Activated naive CD4-positive, alpha-beta T cell treated with anti-CD3 and anti-CD28 coated beads, Interleukin-2, amount 50 U/mL, for 72 hours (primary cell): Measurements from ENCODE around the gene RP2. TPM values are rescaled to one million over a fixed set of nuclear protein-coding genes. Genes with fewer than 3 reads are reported as not detected.
A peak's percentile ranks its signal among the peaks of the same experiment; 100 is the strongest.

ENCODE experiments used
- ATAC-seq, 2 donors: fragments of 150-1000 bp; cut with Tn5 transposase; 2 replicates each; pipeline ENCODE4 v1.10.0; 2021; ENCODE audit warnings: mild to moderate bottlenecking in 2 of 2, moderate library complexity in 2 of 2
- DNase-seq, 2 donors: peaks; one replicate each; pipeline ENCODE4 v3.0.0; 2021 to 2022; ENCODE audit warnings: low spot score in 2 of 2
- H3K27ac Mint-ChIP-seq, 2 donors: one replicate each; pipeline ENCODE4 v1.8.0; 2022; ENCODE audit warnings: mild to moderate bottlenecking in 2 of 2, mixed read lengths in 2 of 2
- H3K36me3 Mint-ChIP-seq, 2 donors: one replicate each; pipeline ENCODE4 v1.8.0; 2022; ENCODE audit warnings: mixed read lengths in 2 of 2
- H3K9me3 Mint-ChIP-seq, 2 donors: one replicate each; pipeline ENCODE4 v1.8.0; 2022; ENCODE audit warnings: mixed read lengths in 2 of 2
- total RNA-seq, 2 donors: library from RNA; stranded (reverse); gene quantifications; one replicate each; pipeline ENCODE4 v1.2.3, GENCODE V29; 2022

RP2 gene
- 1 to 10 TPM; 5.2 to 6.6 TPM for total RNA-seq

DNA sequence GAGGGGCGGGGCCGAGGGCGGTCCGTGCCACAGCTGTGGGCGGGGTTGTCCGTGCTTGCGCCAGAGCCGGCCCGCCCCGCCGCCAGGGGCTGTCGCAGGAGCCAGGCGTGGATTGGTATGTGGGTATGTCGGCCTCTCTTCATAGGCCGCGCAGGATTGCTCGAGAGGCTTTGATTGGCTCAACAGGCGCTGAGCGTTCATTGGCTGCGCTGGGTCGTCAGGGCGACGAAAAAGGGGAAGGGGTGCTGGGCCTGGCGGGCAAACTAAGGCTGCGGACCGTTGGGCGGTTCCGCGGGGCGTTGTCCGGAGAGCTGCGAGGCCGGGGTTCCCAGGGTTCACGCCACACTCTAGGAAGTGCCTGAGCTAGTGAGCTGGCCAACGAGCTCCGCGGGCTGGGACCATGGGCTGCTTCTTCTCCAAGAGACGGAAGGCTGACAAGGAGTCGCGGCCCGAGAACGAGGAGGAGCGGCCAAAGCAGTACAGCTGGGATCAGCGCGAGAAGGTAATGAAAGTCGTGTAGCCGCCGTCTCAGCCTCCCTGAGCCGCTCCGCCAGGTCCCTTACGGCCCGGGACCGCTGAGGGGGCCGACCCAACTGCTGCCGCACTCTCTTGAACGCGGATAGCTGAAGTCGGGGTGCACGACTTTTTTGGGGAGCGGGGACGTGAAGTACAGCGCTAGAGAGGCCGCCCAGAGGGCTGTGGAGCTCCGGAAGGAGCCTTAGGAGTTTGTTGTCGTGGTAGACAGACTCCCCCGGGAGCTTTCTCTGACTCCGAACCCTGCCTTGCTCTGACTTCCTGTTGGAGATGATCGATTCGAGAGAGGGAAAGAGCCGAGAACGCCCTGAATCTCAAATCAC is at the start of gene RP2:
RP2 (plus strand) TSS at position 343 of the 857 bp plus-strand sequence; CDS start at position 401, 58 bp downstream.
- DNase-seq = peak; percentile 83 to 88
- H3K9me3 Mint-ChIP-seq = no peaks in the 10 kb centered on the region
- ATAC-seq = peak; percentile 96 to 97
- peaks cover 0 to 4% of the 10 kb centered on the region in 2 donors for H3K36me3 Mint-ChIP-seq
- peak within 1 kb of the TSS; percentile 95 to 97 for H3K27ac Mint-ChIP-seq

DNA sequence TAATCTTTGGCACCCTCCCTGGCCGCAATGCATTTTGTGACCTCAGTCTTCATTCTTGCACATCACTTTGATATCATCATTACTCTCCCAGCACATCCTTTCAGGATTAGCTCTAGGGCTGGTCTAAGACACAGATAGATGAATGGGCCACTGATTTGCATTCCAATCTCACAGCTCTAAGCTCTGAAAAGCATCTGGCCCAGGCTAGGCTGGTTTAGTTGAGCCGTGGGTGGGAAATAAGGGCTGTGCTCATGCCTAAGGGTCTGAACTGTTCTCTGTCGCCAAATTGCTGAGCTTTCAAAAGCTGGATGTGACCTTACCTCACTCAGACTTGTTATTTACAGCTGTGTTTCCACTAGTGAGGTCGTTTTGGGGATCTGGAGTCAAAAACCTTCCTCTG is 47.9 kb upstream of the RP2 start:
- Mint-ChIP-seq H3K27ac (no peak overlapping the region), H3K9me3 (no peaks in the 10 kb centered on the region), H3K36me3 (no peaks in the 10 kb centered on the region)
- DNase-seq (no peak), ATAC-seq (no peak)

DNA sequence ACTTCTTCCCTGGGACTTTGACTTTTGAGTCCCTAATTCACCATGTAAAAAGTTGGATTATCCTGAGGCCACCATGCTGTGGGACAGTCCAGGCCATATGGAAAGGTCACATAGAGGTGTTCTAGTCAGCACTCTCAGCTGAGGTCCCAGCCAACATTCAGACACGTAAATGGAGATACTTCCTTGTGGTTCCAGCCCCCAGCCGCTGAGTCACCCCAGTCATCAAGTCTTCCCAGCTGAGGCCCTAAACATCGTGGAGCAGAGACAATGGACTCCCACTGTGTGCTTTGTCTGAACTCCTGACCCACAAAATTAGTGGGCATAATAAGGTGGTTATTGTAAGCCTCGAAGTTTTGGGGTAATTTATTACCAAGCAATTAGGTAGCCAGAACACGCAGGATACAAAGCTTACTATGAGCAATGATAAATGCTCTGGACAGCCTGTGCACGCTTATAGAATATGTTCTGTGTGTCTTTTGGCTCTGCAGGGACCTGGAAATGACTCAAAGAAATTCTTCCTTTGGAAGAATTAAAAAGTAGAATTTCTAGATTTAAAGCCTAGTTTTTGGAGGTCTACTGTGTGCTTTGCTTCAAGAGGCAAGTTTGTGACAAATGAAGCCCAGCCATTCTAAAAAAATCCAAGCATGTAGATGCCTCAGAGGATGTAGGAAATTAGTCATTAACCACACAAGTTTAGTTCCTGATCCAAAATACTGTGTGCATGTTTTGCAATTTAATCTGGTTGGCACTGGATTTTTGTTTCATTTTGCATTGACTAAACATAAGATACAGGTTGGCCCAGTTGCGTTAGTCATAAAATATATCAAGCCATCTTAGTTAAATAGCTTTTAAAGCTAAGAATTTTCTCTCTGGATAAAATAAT is 44.7 kb upstream of the RP2 start:
- peak; percentile 84 to 88 for ATAC-seq
- H3K9me3 Mint-ChIP-seq = no peaks in the 10 kb centered on the region
- peak overlapping the region in 1 of 2 donors; percentile 23 for H3K27ac Mint-ChIP-seq
- DNase-seq = peak in 1 of 2 donors; percentile 50
- no peaks in the 10 kb centered on the region for H3K36me3 Mint-ChIP-seq

DNA sequence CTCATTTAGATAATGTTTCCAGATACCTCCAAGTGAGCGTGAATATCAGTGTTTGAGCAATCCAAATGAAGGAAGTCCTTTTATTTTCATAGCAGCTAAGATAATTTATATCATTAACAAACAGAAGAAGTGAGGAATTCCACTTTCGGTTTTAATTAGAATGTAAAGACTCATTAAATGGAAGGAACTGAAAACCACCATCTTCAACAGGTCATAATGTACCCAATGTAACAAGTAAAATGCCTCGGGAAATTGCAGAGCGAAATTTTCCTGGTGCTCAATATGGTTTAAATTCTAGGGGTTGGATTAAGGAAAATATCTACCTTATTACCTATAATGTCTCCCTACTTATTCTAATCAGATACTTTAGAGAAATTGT is 44.0 kb upstream of the RP2 start:
- H3K9me3 Mint-ChIP-seq = no peaks in the 10 kb centered on the region
- DNase-seq = no peak
- H3K27ac Mint-ChIP-seq = peak overlapping the region in 1 of 2 donors; percentile 23
- no peaks in the 10 kb centered on the region for H3K36me3 Mint-ChIP-seq
- ATAC-seq = no peak

DNA sequence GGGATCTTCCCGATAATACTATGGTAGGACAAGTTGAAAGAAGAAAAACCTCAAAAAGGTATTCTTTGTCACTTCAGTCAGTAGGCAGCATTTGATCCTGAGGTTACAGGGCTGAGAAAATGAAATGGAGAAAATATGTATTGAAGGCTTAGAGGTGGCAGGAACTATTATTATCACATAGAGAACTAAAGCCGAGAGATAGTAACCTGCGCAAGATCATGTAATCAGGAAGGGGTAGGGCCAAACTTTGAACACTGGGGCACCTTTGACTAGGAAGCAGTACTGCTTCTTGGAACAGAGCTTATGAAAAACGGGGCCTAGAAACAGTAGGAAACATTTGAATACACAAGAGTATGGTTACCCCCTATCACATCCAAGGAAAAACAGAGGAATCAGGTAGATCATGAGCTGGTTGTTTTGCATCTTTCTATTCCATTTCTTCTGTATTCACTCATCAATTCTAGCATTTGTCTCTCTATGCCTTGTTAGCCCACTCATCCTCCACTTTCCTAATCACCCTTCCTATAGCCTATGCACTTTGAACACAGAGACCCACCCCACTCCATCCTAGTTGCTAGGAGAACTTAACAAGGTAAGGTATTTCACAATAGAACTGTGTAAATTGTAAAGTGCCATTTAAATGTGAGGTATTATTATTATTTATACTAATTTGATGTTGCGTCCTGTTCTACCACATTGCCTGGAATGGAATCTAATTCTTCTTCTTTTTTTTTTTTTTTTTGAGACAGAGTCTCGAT is 43.3 kb upstream of the RP2 start:
- no peak for ATAC-seq
- Mint-ChIP-seq H3K9me3 (no peaks in the 10 kb centered on the region), H3K27ac (no peak overlapping the region), H3K36me3 (no peaks in the 10 kb centered on the region)
- no peak for DNase-seq

- no peak overlapping the region for H3K27ac Mint-ChIP-seq
- H3K9me3 Mint-ChIP-seq = no peaks in the 10 kb centered on the region
- ATAC-seq = peak; percentile 44 to 64
- peak; percentile 58 to 66 for DNase-seq
- H3K36me3 Mint-ChIP-seq = no peaks in the 10 kb centered on the region
These were observed 40.2 kb upstream of the RP2 start for GRCh38 chrX:46796574-46797191.

- ATAC-seq (no peak), DNase-seq (no peak)
- Mint-ChIP-seq H3K36me3 (no peaks in the 10 kb centered on the region), H3K9me3 (no peaks in the 10 kb centered on the region), H3K27ac (no peak overlapping the region)
These were observed 33.7 kb upstream of the RP2 start for GRCh38 chrX:46803140-46803539.

- Mint-ChIP-seq H3K36me3 (no peaks in the 10 kb centered on the region), H3K27ac (no peak overlapping the region), H3K9me3 (no peaks in the 10 kb centered on the region)
- ATAC-seq (no peak), DNase-seq (no peak)
These were observed 31.6 kb upstream of the RP2 start for GRCh38 chrX:46805270-46805669.

DNA sequence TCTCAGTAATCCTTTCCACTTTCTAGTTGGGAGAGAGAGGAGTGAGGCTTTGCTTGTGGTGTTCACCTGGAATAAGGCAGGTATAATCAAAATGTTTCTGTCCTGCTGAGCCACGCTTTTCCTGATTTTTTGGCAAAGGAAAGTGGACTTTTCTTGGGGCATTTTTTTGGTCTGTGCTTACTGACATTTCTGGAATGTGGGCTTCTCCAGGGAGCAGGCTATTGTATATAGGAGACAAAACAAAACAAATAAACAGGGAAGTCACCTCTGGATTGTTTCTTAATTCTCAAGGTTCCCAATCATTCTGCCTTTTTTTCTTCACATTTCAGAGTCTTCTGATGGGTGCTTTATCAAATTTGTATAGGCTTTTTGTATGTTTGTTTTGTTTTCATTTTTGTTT is 25.7 kb upstream of the RP2 start:
- Mint-ChIP-seq H3K9me3 (no peaks in the 10 kb centered on the region), H3K27ac (no peak overlapping the region), H3K36me3 (no peaks in the 10 kb centered on the region)
- ATAC-seq = no peak
- DNase-seq = no peak

DNA sequence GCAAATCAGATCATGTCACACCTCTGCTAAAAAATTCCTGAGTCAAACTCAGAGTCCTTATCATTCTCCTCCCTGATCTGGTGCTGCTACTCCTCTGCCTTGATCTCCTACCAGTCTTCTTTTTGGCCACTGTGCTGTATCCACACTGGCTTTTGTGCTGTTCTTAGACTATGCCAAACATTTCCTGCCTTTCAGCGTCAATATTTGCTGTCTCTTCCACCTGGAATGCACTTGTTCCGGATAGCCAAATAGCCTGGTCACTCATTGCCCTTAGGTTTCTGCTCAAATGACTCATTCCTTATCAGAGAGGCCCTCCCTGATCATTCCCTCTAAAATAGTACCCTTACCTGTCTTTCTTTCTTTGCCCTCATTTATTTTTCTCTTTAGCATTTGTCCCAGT is 24.4 kb upstream of the RP2 start:
- H3K27ac Mint-ChIP-seq = no peak overlapping the region
- no peaks in the 10 kb centered on the region for H3K36me3 Mint-ChIP-seq
- H3K9me3 Mint-ChIP-seq = no peaks in the 10 kb centered on the region
- ATAC-seq = no peak
- DNase-seq = no peak

GRCh38 chrX:46814966-46815365 is 21.9 kb upstream of the RP2 start:
- H3K9me3 Mint-ChIP-seq = no peaks in the 10 kb centered on the region
- no peak for ATAC-seq
- H3K36me3 Mint-ChIP-seq = no peaks in the 10 kb centered on the region

DNA sequence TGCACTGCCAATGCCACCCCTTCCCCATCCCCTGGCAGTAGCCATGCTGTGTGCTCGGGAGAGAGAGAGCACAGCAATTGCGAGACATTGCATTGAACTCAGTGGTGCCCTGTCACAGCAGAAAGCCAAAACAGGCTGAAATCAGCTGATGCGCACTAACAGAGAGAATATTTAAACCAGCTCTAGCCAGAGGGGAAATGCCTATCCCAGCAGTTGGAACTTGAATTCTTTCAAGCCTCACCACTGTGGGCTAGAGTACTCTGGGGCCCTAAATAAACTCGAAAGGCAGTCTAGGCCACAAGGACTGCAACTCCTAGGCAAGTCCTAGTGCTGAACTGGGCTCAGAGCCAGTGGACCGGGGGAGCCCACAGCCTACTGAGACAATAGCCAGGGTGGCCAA is 17.7 kb upstream of the RP2 start:
- peaks cover 0 to 11% of the 10 kb centered on the region in 2 donors for H3K36me3 Mint-ChIP-seq
- no peak overlapping the region for H3K27ac Mint-ChIP-seq

More at GRCh38 chrX:46814966-46815365, 21.9 kb upstream of the RP2 start:
- DNase-seq = no peak
- H3K27ac Mint-ChIP-seq = no peak overlapping the region

DNA sequence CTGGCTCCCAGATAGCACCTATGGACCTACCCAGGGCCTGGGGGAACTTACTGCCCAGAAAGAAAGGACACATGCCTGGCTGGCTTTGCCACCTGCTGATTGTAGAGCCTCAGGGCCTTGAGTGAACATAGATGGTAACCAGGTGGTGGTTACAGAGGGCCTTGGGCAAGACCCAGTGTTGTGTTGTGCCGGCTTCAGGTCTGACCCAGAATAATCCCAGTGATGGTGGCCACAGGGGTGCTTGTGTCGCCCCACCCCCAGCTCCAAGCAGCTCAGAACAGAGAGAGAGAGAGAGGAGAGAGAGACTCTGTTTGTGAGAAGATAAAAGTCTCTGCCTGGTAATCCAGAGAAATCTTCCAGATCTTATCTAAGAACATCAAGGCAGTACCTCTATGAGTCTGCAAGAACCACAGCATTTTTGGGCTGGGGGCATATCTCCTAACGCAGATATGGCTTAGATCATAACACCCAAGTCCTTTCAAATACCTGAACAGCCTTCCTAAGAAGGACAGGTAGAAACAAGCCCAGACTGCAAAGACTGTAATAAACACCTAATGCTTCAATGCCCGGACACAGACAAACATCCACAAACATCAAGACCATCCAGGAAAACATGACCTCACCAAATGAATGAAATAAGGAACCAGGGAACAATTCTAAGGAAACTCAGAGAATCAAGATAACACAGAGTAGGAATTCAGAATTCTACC is 16.3 kb upstream of the RP2 start:
- DNase-seq (no peak), ATAC-seq (no peak)
- Mint-ChIP-seq H3K9me3 (peaks cover 0 to 7% of the 10 kb centered on the region in 2 donors), H3K27ac (no peak overlapping the region), H3K36me3 (peaks cover 0 to 11% of the 10 kb centered on the region in 2 donors)

More for the DNA sequence above, 17.7 kb upstream of the RP2 start:
- ATAC-seq (no peak), DNase-seq (no peak)
- H3K9me3 Mint-ChIP-seq = peaks cover 0 to 7% of the 10 kb centered on the region in 2 donors

DNA sequence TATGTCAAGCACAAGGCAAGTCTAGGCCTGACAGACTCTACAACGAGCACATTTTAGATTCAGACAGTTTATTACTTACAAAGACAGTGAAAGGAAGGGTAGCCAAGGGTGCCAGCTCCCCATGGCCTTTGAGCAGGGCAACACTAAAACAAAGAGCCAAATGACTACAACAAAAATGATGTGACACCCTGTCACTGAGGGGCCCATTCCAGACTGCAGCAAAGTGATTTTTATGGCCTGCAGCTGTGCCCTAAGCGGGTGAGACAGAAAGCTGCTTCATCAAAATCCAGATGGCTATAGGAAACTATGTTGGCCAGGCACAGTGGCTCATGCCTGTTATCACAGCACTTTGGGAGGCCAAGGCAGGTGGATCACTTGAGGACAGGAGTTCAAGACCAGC is 13.4 kb upstream of the RP2 start:
- Mint-ChIP-seq H3K9me3 (peaks cover 0 to 7% of the 10 kb centered on the region in 2 donors), H3K27ac (no peak overlapping the region), H3K36me3 (peaks cover 0 to 11% of the 10 kb centered on the region in 2 donors)
- no peak for ATAC-seq
- DNase-seq = no peak

DNA sequence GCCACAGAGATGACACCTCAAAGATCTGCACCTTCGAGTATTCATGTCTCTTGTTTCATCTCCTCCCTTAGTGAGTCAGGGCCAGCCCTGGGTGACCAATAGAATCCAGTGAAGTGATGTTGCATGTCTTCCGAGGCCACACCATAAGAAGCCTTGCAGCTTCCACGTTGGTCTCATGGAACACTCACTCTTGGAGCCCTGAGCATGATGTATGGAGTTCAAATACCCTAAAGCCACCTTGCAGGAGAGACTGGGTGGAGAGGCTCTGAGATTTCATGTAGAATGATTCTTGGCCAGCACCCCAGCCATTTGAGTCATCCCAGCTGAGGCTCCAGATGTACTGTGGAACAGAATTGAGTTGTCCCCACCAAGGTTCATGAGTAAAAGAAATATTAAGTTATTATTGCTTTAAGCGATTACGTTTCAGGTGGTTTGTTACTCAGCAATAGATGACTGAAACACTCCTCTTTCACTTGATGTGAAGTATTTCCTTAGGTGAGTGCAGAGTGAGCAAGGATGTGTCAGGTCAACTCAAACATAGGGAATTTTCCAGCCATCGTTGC is 5.0 kb upstream of the RP2 start:
- Mint-ChIP-seq H3K9me3 (no peaks in the 10 kb centered on the region), H3K27ac (peak overlapping the region in 1 of 2 donors; percentile 29), H3K36me3 (peaks cover 0 to 2% of the 10 kb centered on the region in 2 donors)
- peak in 1 of 2 donors; percentile 21 for ATAC-seq
- DNase-seq = no peak
